Aorta (tissue), 5 donors: Measurements from ENCODE around the gene EPN3. TPM values are rescaled to one million over a fixed set of nuclear protein-coding genes. Genes with fewer than 3 reads are reported as not detected.

Source experiments
- ATAC-seq: fragments of 200-7000 bp; cut with Tn5 transposase; one replicate; pipeline ENCODE4 v1.9.1; 2022; ENCODE audit warnings: moderate library complexity; ENCODE audit not compliant: low FRiP score
- DNase-seq, 2 donors: peaks; one replicate each; pipeline ENCODE4 v3.0.0-alpha.2; 2020
- H3K27ac ChIP-seq, 2 donors: one replicate each; pipeline ENCODE4 v1.5.1; 2013; ENCODE audit warnings: low read length in 2 of 2, mild to moderate bottlenecking in 2 of 2, moderate library complexity in 2 of 2, control low read depth in 1 of 2, inconsistent platforms in 1 of 2, low read depth in 1 of 2
- H3K27me3 ChIP-seq, 2 donors: one replicate each; pipeline ENCODE4 v1.6.1; 2013; ENCODE audit warnings: control low read depth in 1 of 2, low read length in 1 of 2, mild to moderate bottlenecking in 1 of 2, moderate library complexity in 1 of 2; ENCODE audit not compliant: insufficient read depth in 2 of 2, control insufficient read depth in 1 of 2
- H3K36me3 ChIP-seq, 2 donors: one replicate each; pipeline ENCODE4 v1.6.1; 2013; ENCODE audit warnings: control low read depth in 1 of 2, low read length in 1 of 2, mild to moderate bottlenecking in 1 of 2; ENCODE audit not compliant: insufficient read depth in 2 of 2, control insufficient read depth in 1 of 2
- H3K4me1 ChIP-seq, 2 donors: one replicate each; pipeline ENCODE4 v1.6.1; 2013; ENCODE audit warnings: low read length in 2 of 2, control low read depth in 1 of 2, mild to moderate bottlenecking in 1 of 2, moderate library complexity in 1 of 2; ENCODE audit not compliant: insufficient read depth in 2 of 2, control insufficient read depth in 1 of 2
- H3K4me3 ChIP-seq, 2 donors: one replicate each; pipeline ENCODE4 v1.5.1; 2013; ENCODE audit warnings: low read length in 2 of 2, control low read depth in 1 of 2, mild to moderate bottlenecking in 1 of 2
- H3K9me3 ChIP-seq: one replicate; pipeline ENCODE4 v1.6.1; 2013; ENCODE audit warnings: mild to moderate bottlenecking, low read length; ENCODE audit not compliant: control insufficient read depth
- WGBS, 2 donors: extraction: QIAGEN DNeasy Blood & Tissue Kit; methylation state at CpG; one replicate each; pipeline ENCODE4 v1.1.7; 2013; 5-methylcytosine and 5-hydroxymethylcytosine counted together
- intact Hi-C, 2 donors: fragments of 100-400 bp; cut with DNase I; formaldehyde crosslinking; loops; one replicate each; pipeline versions ENCODE4 v1.14.2 to v1.15.0; 2022
- long read RNA-seq, 2 donors: library from polyadenylated mRNA; unstranded; transcript quantifications; one replicate each; pipeline ENCODE4 v2.0.0, GENCODE V29; 2020 to 2021
- polyA plus RNA-seq, 2 donors: library from polyadenylated mRNA; stranded (reverse); fragments of 200-250 nt; gene quantifications; one replicate each; pipeline ENCODE4 v1.2.3, GENCODE V29; 2013
- total RNA-seq, 2 donors: library from RNA; stranded (reverse); fragmentation: NEBNext Ultra II Directional; extraction: Animal tissue kit (Norgen Biotek cat#: 25700); gene quantifications; one replicate each; pipeline ENCODE4 v1.2.1, GENCODE V29; 2021
- donor health status: healthy with polysubstance abuse.
- donor health status: Bipolar disorder and iron deficiency.
- donor health status: DM: no; HTN: no; CAD: no.
- donor health status: DM: no; HTN: no; CAD: no.
- donor health status: DM: yes; HTN: yes; CAD: no.

EPN3 gene
- total RNA-seq: not detected
- polyA plus RNA-seq: 1 to 10 TPM; 1.5 to 1.9 TPM
- long read RNA-seq, donor 1: 0 reads
- long read RNA-seq, donor 2: 0 reads

GRCh38 chr17:50532452-50533024, at the start of gene EPN3:
EPN3 (plus strand) TSS chr17:50532735; CDS start chr17:50536557, 3,822 bp downstream.
- no peaks in the 10 kb centered on the region for H3K36me3 ChIP-seq
- H3K4me1 ChIP-seq: no peaks in the 10 kb centered on the region
- 2% methylated on average over 18 to 21 of the region's 21 CpGs for WGBS, 2 donors
- H3K27me3 ChIP-seq: peaks cover 0 to 2% of the 10 kb centered on the region in 2 donors
- H3K4me3 ChIP-seq: no peak within 1 kb of the TSS
- H3K27ac ChIP-seq: no peak within 1 kb of the TSS
- no peak for DNase-seq
- no peaks in the 10 kb centered on the region for H3K9me3 ChIP-seq
- ATAC-seq: no peak
- intact Hi-C loops: no loop called here

DNA sequence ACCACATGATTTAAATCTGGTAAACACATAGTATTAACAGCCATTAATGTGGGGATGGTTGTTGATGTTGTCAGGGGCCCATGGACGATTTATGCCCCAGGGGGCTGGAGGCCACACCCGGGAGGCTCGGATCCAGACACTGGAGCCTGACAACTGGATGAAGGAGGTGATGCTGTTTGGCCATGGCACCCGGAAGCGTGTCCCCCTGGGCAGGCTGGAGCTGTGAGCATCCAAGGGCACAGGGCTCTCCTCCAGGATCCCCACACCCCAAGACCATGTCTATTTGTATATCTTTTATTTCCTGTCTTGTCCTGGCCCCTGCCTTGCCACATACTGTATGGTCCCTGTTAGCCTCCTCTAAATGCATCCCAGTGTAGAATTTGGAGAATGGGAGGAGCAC, 49.3 kb upstream of the EPN3 start:
- peak in 1 of 2 donors; percentile 51 for DNase-seq
- WGBS, 2 donors: 72 to 78% methylated on average over 3 to 5 of the region's 5 CpGs
- Histone ChIP-seq H3K36me3 (peaks cover 0 to 5% of the 10 kb centered on the region in 2 donors), H3K27ac (peak overlapping the region; percentile 53 to 83), H3K4me3 (no peak overlapping the region), H3K27me3 (no peaks in the 10 kb centered on the region), H3K9me3 (no peaks in the 10 kb centered on the region), H3K4me1 (no peaks in the 10 kb centered on the region)
- intact Hi-C loops: loop anchor here (2.0 to 5.0 kb wide), 7 partner anchors 59 to 489 kb away; no protein-coding TSS in a partner anchor
- ATAC-seq: no peak

DNA sequence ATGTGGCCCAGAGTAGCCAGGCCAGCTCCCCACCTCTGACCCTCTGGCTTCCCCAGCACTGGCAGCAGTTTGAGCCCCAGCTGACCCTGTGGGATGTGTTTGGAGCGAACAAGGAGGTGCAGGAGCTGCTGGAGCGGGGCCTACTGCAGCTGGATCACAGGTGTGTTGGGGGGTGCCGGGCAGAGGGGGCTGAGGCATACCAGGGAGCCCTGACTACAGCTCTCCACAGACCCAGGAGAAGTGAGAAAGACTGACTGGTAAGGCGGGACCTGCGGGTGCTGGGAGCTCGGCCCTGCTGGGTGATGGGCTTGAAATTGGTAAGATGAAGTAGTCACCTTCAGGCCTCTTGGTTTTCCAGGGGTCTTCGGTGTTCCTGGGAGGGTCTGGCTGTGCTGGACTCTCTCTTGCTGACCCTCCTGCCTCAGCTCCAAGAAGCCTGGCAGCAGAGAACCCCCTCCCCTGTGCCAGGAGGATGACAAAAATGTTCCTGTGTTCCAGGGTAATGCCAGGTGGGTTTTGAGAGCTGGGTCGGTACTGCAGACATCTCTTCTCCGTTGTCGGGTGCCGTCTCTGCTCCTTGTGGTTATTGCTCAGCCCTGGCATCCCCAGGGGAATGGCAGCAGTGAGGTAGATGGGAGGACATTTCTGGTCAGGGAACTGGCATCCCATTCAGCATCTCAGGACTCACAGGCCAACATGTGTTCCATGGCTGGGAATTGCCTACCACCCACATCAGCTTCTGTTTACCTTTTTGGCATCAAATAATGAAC, 48.0 kb upstream of the EPN3 start:
- H3K4me1 ChIP-seq: no peaks in the 10 kb centered on the region
- H3K27me3 ChIP-seq: no peaks in the 10 kb centered on the region
- DNase-seq: peak in 1 of 2 donors; percentile 55
- H3K27ac ChIP-seq: no peak overlapping the region
- intact Hi-C loops: loop anchor here (5.0 kb wide), 6 partner anchors 58 to 488 kb away; no protein-coding TSS in a partner anchor
- H3K36me3 ChIP-seq: peaks cover 0 to 5% of the 10 kb centered on the region in 2 donors
- no peaks in the 10 kb centered on the region for H3K9me3 ChIP-seq
- no peak overlapping the region for H3K4me3 ChIP-seq
- no peak for ATAC-seq
- WGBS, 2 donors: 89 to 94% methylated on average over 11 of the region's 11 CpGs

DNA sequence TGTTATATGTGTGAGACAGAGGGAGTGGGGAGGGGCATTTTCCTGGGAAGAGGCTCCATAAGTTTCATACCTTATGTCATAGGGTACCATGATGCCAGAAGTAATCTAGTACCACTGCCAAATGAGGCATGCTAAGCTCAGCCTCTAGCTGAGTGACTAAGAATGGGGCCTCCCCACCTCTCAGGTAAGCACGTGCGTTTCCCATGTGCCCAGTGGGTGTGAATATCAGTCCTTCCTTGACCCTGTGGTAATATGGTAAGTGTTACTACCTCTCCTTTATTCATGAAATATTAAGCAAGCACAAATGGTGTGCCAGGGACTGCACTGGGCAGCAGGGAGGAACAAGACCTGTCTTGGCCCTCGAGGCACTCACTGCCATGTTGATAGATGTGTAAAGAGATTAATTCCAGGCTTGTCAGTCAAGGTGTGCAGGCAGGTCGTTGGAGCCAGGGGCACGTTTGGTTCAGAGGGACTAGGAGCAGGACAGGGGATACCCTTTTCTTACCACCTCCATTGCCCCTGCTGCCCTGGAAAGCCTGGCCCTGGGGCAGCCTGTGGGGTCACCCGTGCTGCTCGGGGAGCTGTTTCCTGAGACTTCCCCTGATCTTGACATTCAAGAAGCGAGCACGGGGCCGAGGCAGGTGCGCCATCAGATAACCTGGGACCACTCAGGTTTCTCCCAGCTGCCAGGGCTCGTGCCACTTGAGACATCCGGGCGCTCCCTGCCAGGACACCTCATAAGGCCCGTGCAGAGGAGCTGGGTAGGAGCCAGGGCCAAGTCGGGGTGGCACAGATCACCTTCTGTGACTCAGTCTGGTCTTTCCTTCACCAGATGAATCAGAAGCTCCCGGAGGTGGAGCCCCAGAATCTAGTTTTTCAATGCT, 45.1 kb upstream of the EPN3 start:
- Histone ChIP-seq H3K4me1 (no peaks in the 10 kb centered on the region), H3K9me3 (no peaks in the 10 kb centered on the region), H3K27me3 (no peaks in the 10 kb centered on the region), H3K4me3 (no peak overlapping the region), H3K36me3 (peaks cover 0 to 5% of the 10 kb centered on the region in 2 donors), H3K27ac (no peak overlapping the region)
- intact Hi-C loops: no loop called here
- ATAC-seq: no peak
- DNase-seq: no peak
- WGBS, 2 donors: 79 to 80% methylated on average over 17 of the region's 17 CpGs

DNA sequence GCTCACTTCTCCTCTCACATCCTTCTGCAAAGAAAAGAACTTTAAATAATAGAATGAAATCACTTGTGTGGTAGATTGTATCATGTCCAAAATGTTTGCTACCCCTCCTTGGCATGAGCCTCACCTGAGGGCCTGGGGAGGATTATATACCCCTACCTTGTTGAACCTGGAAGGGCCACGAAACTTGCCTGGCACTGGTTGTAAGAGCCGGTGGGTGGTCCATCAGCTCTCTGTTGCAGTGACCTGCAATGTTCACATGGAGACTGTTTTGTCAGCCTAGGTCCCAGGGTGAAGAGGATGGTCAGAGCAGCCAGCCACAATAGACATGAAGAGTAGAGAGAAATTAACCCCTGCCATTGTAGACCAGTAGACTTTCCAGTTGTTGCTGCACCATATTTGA, 43.7 kb upstream of the EPN3 start:
- no peaks in the 10 kb centered on the region for H3K27me3 ChIP-seq
- H3K36me3 ChIP-seq: peaks cover 0 to 5% of the 10 kb centered on the region in 2 donors
- H3K27ac ChIP-seq: no peak overlapping the region
- H3K9me3 ChIP-seq: no peaks in the 10 kb centered on the region
- ATAC-seq (no peak), DNase-seq (peak in 1 of 2 donors; percentile 39)
- intact Hi-C loops: no loop called here
- H3K4me3 ChIP-seq: no peak overlapping the region
- 86 to 91% methylated on average over 2 of the region's 2 CpGs for WGBS, 2 donors
- no peaks in the 10 kb centered on the region for H3K4me1 ChIP-seq

DNA sequence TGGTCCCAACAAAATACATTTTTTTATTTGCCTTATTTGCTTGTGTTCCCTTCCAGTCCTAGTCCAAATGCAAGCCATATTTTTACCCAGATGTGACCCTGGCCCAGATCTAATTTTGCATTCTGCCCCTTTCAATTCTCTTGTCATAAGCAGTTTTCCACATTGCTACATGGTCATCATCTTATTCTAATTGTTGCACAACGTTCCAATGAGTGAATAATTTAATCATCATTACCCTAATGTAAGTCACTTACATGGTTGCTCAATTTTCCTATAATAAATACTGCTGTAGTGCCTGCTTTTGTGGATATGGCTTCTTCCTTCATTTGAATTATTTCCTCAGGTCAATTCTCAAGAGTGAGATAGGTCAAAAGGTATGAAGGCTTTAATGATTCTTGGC, 41.0 kb upstream of the EPN3 start:
- no peaks in the 10 kb centered on the region for H3K36me3 ChIP-seq
- no peaks in the 10 kb centered on the region for H3K4me1 ChIP-seq
- no peak for DNase-seq
- no peak overlapping the region for H3K27ac ChIP-seq
- intact Hi-C loops: no loop called here
- no peaks in the 10 kb centered on the region for H3K27me3 ChIP-seq
- no peaks in the 10 kb centered on the region for H3K9me3 ChIP-seq
- no peak overlapping the region for H3K4me3 ChIP-seq
- 55 to 61% methylated on average over 1 of the region's 1 CpG for WGBS, 2 donors
- no peak for ATAC-seq

- no peaks in the 10 kb centered on the region for H3K27me3 ChIP-seq
- H3K4me3 ChIP-seq: no peak overlapping the region
- H3K4me1 ChIP-seq: no peaks in the 10 kb centered on the region
- H3K27ac ChIP-seq: no peak overlapping the region
- DNase-seq: no peak
- no peaks in the 10 kb centered on the region for H3K9me3 ChIP-seq
- ATAC-seq: no peak
- 81 to 90% methylated on average over 6 to 8 of the region's 8 CpGs for WGBS, 2 donors
- intact Hi-C loops: no loop called here
- no peaks in the 10 kb centered on the region for H3K36me3 ChIP-seq
Observed at GRCh38 chr17:50492214-50492613, 40.3 kb upstream of the EPN3 start.

GRCh38 chr17:50493744-50494143, 38.8 kb upstream of the EPN3 start:
- intact Hi-C loops: no loop called here
- Histone ChIP-seq H3K4me1 (no peaks in the 10 kb centered on the region), H3K27me3 (no peaks in the 10 kb centered on the region), H3K9me3 (no peaks in the 10 kb centered on the region), H3K27ac (no peak overlapping the region), H3K4me3 (no peak overlapping the region), H3K36me3 (no peaks in the 10 kb centered on the region)
- ATAC-seq: no peak
- no peak for DNase-seq
- WGBS, 2 donors: 33 to 43% methylated on average over 3 of the region's 3 CpGs
